Left hindlimb (tissue), 1 donor: ENCODE measurements around the gene FUNDC1.

Experiments
- DNase-seq: peaks from one replicate; pipeline ENCODE4 v3.0.0-alpha.2; 2018

FUNDC1 gene

DNA sequence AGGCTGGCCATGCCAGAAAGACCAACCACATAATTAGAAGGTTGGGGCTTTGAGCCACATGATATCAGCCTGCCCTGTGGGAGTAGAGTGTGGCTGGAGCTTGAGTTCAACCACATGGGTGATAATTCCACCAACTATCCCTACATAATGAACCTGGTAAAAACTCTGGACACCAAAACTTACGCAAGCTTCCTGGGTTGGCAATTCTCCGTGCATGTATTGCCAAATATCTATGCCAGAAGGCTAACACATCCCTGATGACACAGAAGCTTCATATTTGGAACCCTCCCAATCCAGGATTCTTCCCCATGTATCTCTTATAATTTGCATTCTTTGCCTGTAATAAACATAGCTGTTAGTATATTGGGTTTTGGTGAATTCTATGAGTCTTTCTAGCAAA, 68.2 kb downstream of the FUNDC1 start:
- DNase-seq = no peak
